Astrocyte of the spinal cord (primary cell): ENCODE data around the gene PRR36.

ENCODE experiments used
- DNase-seq: peaks from one replicate; pipeline ENCODE4 v3.0.0; 2011; ENCODE audit warnings: low read depth, low spot score
- H3K4me3 ChIP-seq: 2 replicates; pipeline ENCODE4 v1.5.1; 2011; ENCODE audit warnings: low read depth, mild to moderate bottlenecking, low read length, moderate library complexity
- CTCF ChIP-seq: IDR thresholded peaks from 2 replicates; pipeline ENCODE4 v1.5.1; 2012; ENCODE audit warnings: low read depth, mild to moderate bottlenecking, low read length, inconsistent platforms
- in situ Hi-C: cut with HindIII; loops from 2 replicates; pipeline ENCODE4 v1.10.0; 2017; ENCODE audit warnings: low sequenced_read_pairs

The PRR36 gene

GRCh38 chr19:7879111-7879807, 5.1 kb upstream of the PRR36 start:
- in situ Hi-C loops: no loop called here
- no peak overlapping the region for H3K4me3 ChIP-seq
- no peak for DNase-seq
- no peak for TF ChIP-seq CTCF

- in situ Hi-C loops: no loop called here
- no peak overlapping the region for H3K4me3 ChIP-seq
- TF ChIP-seq CTCF: no peak
- no peak for DNase-seq
Observed at GRCh38 chr19:7877249-7877836, 3.2 kb upstream of the PRR36 start.

GRCh38 chr19:7874897-7875273, 695 bp upstream of the PRR36 start:
- in situ Hi-C loops: no loop called here
- no peak for TF ChIP-seq CTCF
- DNase-seq: no peak
- H3K4me3 ChIP-seq: no peak overlapping the region

- no peak overlapping the region for H3K4me3 ChIP-seq
- DNase-seq: no peak
Observed at GRCh38 chr19:7873304-7874075, 700 bp downstream of the PRR36 start.

GRCh38 chr19:7872306-7873204, 1.6 kb downstream of the PRR36 start:
- H3K4me3 ChIP-seq: no peak overlapping the region
- no peak for DNase-seq
- TF ChIP-seq CTCF: no peak
- in situ Hi-C loops: no loop called here

More at GRCh38 chr19:7873304-7874075, 700 bp downstream of the PRR36 start:
- in situ Hi-C loops: no loop called here
- TF ChIP-seq CTCF: no peak
